ENCODE results near the gene TICAM2.

GRCh38 chr5:115624994-115625393 lies 22.7 kb upstream of the TICAM2 start:
- no peak for TF ChIP-seq CTCF (IDR thresholded peaks at IDR 0.05)
- TF ChIP-seq POLR2AphosphoS5 (IDR thresholded peaks at IDR 0.05), result no peak
- TF ChIP-seq POLR2A (IDR thresholded peaks at IDR 0.05), result no peak
- TF ChIP-seq EP300 (IDR thresholded peaks at IDR 0.05), result no peak

Measured in gastroesophageal sphincter (tissue), 3 donors.